Ectodermal cell (in vitro differentiated cells): ENCODE results near the gene PRODH2.

ENCODE experiments used
- H3K27ac ChIP-seq: 2 replicates; pipeline ENCODE4 v1.7.0; 2013; ENCODE audit warnings: mild to moderate bottlenecking, low read depth, low read length; ENCODE audit not compliant: insufficient read depth, poor library complexity, severe bottlenecking
- H3K27me3 ChIP-seq: 2 replicates; pipeline ENCODE4 v1.7.0; 2013; ENCODE audit warnings: mild to moderate bottlenecking, low read length; ENCODE audit not compliant: insufficient read depth, control insufficient read depth, poor library complexity, severe bottlenecking
- H3K36me3 ChIP-seq: one replicate; pipeline ENCODE4 v1.7.0; 2013; ENCODE audit warnings: low read length; ENCODE audit not compliant: control insufficient read depth, insufficient read depth
- H3K4me1 ChIP-seq: one replicate; pipeline ENCODE4 v1.7.0; 2013; ENCODE audit warnings: low read length; ENCODE audit not compliant: control insufficient read depth, insufficient read depth
- H3K4me3 ChIP-seq: 2 replicates; pipeline ENCODE4 v1.7.0; 2013; ENCODE audit warnings: low read depth, low read length, control low read depth; ENCODE audit not compliant: insufficient read depth
- H3K9me3 ChIP-seq: 2 replicates; pipeline ENCODE4 v1.7.0; 2013; ENCODE audit warnings: mild to moderate bottlenecking, low read length, moderate library complexity; ENCODE audit not compliant: control insufficient read depth
- WGBS, 2 experiments: methylation state at CpG; one replicate each; pipeline ENCODE4 v1.1.7; 2013; ENCODE audit warnings: missing lambda C conversion rate in 2 of 2; 5-methylcytosine and 5-hydroxymethylcytosine counted together

Gene PRODH2

DNA sequence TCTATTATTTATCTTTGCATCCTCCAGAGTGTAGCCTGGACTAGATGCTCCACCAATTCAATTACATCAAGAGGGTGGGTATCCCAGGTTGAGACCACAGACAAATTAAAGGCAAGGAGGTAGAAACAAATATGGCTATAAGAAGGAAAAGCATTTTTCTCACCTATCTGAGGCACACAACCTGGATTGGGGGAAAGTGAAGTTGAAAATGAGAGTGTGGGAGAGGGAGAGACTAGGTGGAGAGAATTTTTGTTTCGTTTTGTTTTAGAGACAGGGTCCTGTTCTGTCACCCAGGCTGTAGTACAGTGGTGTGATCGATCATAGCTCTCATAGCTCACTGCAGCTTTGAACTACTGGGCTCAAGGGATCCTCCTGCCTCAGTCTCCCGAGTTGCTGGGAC, 5.8 kb upstream of the PRODH2 start:
- no peak overlapping the region for H3K27ac ChIP-seq
- WGBS, 2 experiments = 84 to 87% methylated on average over 3 of the region's 3 CpGs
- no peaks in the 10 kb centered on the region for H3K27me3 ChIP-seq
- no peaks in the 10 kb centered on the region for H3K36me3 ChIP-seq
- no peaks in the 10 kb centered on the region for H3K9me3 ChIP-seq
- no peaks in the 10 kb centered on the region for H3K4me1 ChIP-seq
- H3K4me3 ChIP-seq = no peak overlapping the region

DNA sequence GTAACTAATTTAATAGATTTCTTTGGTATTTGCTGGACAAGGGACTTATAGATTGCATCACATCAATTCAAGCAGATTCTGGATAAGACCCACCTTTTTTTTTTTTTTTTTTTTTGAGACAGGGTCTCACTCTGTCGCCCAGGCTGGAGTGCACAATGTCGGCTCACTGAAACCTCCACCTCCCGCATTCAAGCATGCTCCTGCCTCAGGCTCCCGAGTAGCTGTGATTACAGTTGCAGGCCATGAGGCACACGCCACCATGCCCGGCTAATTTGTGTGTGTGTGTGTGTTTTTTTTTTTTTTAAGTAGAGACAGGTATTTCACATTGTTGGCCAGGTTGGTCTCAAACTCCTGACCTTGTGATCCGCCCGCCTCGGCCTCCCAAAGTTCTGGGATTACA, 4.2 kb upstream of the PRODH2 start:
- H3K4me1 ChIP-seq = no peaks in the 10 kb centered on the region
- H3K36me3 ChIP-seq = no peaks in the 10 kb centered on the region
- no peak overlapping the region for H3K4me3 ChIP-seq
- H3K9me3 ChIP-seq = no peaks in the 10 kb centered on the region
- 90 to 92% methylated on average over 9 of the region's 9 CpGs for WGBS, 2 experiments
- no peak overlapping the region for H3K27ac ChIP-seq
- no peaks in the 10 kb centered on the region for H3K27me3 ChIP-seq

GRCh38 chr19:35816262-35816661, 3.6 kb upstream of the PRODH2 start:
- Histone ChIP-seq H3K4me3 (no peak overlapping the region), H3K9me3 (no peaks in the 10 kb centered on the region), H3K36me3 (no peaks in the 10 kb centered on the region), H3K27me3 (no peaks in the 10 kb centered on the region), H3K4me1 (no peaks in the 10 kb centered on the region), H3K27ac (no peak overlapping the region)
- 53 to 57% methylated on average over 6 of the region's 6 CpGs for WGBS, 2 experiments

DNA sequence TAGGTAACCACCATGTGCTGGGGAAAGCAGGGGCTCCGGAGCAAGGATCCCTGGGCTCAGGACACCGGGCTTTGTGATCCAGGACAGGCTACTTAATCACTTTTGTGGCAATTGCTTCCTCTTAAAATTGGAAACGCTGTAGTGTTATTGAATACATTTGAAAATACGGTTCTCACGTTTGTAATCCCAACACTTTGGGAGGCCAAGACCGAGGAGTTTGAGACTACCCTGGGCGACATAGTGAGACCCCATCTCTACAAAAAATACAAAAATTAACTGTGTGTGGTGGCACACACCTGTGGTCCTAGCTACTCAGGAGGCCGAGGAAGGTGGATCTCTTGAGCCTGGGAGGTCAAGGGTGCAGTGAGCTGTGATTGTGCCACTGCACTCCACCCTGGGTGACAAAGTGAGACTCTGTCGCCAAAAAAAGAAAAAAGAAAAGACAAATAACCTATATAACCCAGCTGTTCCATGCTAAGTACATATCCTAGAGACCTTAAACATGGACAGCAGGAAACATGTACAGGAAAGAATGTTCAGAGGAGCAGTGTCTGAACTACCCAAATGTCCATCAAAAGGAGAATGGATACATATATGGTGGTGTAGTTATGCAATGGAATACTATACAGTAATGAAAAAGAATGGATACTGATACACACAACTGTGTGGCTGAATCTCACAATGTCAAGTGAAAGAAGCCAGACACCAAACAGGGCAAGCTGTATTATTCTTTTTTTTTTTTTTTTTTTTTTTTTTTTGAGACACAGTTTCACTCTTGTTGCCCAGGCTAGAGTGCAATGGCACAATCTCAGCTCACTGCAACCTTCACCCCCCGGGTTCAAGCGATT, 622 bp upstream of the PRODH2 start:
- no peaks in the 10 kb centered on the region for H3K9me3 ChIP-seq
- no peaks in the 10 kb centered on the region for H3K4me1 ChIP-seq
- no peaks in the 10 kb centered on the region for H3K36me3 ChIP-seq
- no peak overlapping the region for H3K4me3 ChIP-seq
- H3K27me3 ChIP-seq = no peaks in the 10 kb centered on the region
- 89 to 93% methylated on average over 11 of the region's 11 CpGs for WGBS, 2 experiments
- H3K27ac ChIP-seq = no peak overlapping the region

- Histone ChIP-seq H3K4me1 (no peaks in the 10 kb centered on the region), H3K36me3 (no peaks in the 10 kb centered on the region), H3K27ac (no peak overlapping the region), H3K9me3 (no peaks in the 10 kb centered on the region), H3K4me3 (no peak overlapping the region), H3K27me3 (no peaks in the 10 kb centered on the region)
- WGBS, 2 experiments = 91% methylated on average over 18 of the region's 18 CpGs
Measured at GRCh38 chr19:35811317-35812219, 1.1 kb downstream of the PRODH2 start.

GRCh38 chr19:35807633-35808032, 5.0 kb downstream of the PRODH2 start:
- H3K4me3 ChIP-seq = no peak overlapping the region
- H3K4me1 ChIP-seq = no peaks in the 10 kb centered on the region
- no peaks in the 10 kb centered on the region for H3K27me3 ChIP-seq
- WGBS, 2 experiments = 89 to 92% methylated on average over 5 of the region's 5 CpGs
- no peaks in the 10 kb centered on the region for H3K36me3 ChIP-seq
- no peaks in the 10 kb centered on the region for H3K9me3 ChIP-seq
- no peak overlapping the region for H3K27ac ChIP-seq

DNA sequence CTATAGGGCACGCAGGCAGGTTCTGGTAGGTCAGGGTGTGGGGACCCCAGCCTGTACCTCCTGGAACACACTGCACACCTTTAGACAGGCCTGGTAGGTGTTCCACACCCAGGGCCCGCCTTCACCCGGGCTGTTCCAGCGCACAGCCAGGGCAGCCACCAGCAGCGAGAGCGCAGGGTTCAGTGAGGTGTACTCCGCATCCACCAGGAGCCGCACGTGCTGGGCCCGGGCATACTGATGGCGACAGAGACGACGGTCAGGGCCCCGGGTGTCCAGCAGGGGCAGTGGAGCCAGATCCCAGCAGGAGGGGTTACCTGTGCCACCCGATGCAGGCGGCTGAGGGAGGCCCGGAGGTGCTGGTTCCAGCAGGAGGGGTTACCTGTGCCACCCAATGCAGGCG, 6.0 kb downstream of the PRODH2 start:
- Histone ChIP-seq H3K36me3 (no peaks in the 10 kb centered on the region), H3K27me3 (no peaks in the 10 kb centered on the region), H3K9me3 (no peaks in the 10 kb centered on the region), H3K4me3 (no peak overlapping the region), H3K27ac (no peak overlapping the region), H3K4me1 (no peaks in the 10 kb centered on the region)
- 89 to 91% methylated on average over 18 of the region's 18 CpGs for WGBS, 2 experiments

DNA sequence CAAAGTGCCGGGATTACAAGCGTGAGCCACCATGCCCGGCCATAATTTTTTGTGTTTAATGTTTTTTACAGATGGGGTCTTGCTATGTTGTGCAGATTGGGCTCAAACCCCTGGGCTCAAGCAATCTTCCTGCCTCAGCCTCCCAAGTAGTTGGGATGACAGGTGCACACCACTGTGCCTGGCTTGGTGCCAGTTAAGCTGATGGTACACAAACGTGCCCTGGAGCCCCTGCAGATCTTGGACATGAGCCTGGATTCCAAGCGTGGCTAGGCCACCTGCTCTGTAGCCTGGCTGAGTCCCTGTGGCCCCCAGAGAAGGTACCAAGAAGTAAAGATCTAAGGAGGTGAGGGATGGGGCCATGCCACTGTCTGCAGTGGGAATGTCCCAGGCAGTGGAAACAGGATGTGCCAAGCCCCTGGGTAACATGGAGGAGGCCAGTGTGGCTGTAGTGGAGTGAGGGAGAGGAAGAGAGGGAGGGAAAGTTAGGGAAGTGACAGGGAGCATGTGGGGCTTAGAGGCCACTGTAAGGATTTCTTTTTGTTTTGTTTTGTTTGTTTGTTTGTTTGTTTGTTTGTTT, 7.0 kb downstream of the PRODH2 start:
- no peaks in the 10 kb centered on the region for H3K4me1 ChIP-seq
- no peak overlapping the region for H3K4me3 ChIP-seq
- H3K36me3 ChIP-seq = no peaks in the 10 kb centered on the region
- no peaks in the 10 kb centered on the region for H3K9me3 ChIP-seq
- H3K27ac ChIP-seq = no peak overlapping the region
- no peaks in the 10 kb centered on the region for H3K27me3 ChIP-seq
- 76 to 83% methylated on average over 5 of the region's 5 CpGs for WGBS, 2 experiments

- no peaks in the 10 kb centered on the region for H3K4me1 ChIP-seq
- no peak overlapping the region for H3K27ac ChIP-seq
- H3K4me3 ChIP-seq = no peak overlapping the region
- H3K9me3 ChIP-seq = no peaks in the 10 kb centered on the region
- peaks cover 14% of the 10 kb centered on the region for H3K27me3 ChIP-seq
- H3K36me3 ChIP-seq = no peaks in the 10 kb centered on the region
- whole genome bisulfite sequencing, 2 experiments = 89 to 91% methylated on average over 3 of the region's 3 CpGs
Measured at GRCh38 chr19:35801828-35802227, 10.8 kb downstream of the PRODH2 start.

GRCh38 chr19:35797663-35798062, 15.0 kb downstream of the PRODH2 start:
- no peaks in the 10 kb centered on the region for H3K4me1 ChIP-seq
- H3K4me3 ChIP-seq = peak overlapping the region; percentile 6
- WGBS, 2 experiments = 48 to 49% methylated on average over 15 of the region's 15 CpGs
- H3K27me3 ChIP-seq = peaks cover 31% of the 10 kb centered on the region
- no peaks in the 10 kb centered on the region for H3K9me3 ChIP-seq
- H3K27ac ChIP-seq = no peak overlapping the region
- H3K36me3 ChIP-seq = no peaks in the 10 kb centered on the region
